AG04450 (cell line): ENCODE data around the gene CACNA1F. TPM values are rescaled to one million over a fixed set of nuclear protein-coding genes. Genes with fewer than 3 reads are reported as not detected.

Experiments
- CTCF ChIA-PET: fragments of 300-600, 350-600 bp; formaldehyde crosslinking; extraction: SDS; loops from one replicate; lab custom pipeline; 2022; ENCODE audit warnings: antibody characterized with exemption, inconsistent platforms; lab: Charles Lee
- POLR2A ChIA-PET: fragments of 350-600 bp; formaldehyde crosslinking; extraction: SDS; loops from one replicate; lab custom pipeline; 2021; ENCODE audit warnings: antibody characterized with exemption, inconsistent platforms; lab: Yijun Ruan, JAX
- DNase-seq: peaks from one replicate; pipeline ENCODE4 v3.0.0-alpha.2; 2011; ENCODE audit warnings: low read depth, low spot score
- H3K27ac ChIP-seq: one replicate; pipeline ENCODE4 v1.5.1; 2012; ENCODE audit warnings: low read depth, low read length, control low read depth
- H3K27me3 ChIP-seq: one replicate; pipeline ENCODE4 v1.6.0; 2012; ENCODE audit warnings: low read length; ENCODE audit not compliant: control insufficient read depth, insufficient read depth
- H3K4me3 ChIP-seq: 2 replicates; pipeline ENCODE4 v1.5.1; 2011; ENCODE audit warnings: mild to moderate bottlenecking, low read depth, low read length, control low read depth
- H3K9me3 ChIP-seq: 2 replicates; pipeline ENCODE4 v1.5.1; 2012; ENCODE audit warnings: low read length; ENCODE audit not compliant: control insufficient read depth, insufficient read depth
- polyA plus RNA-seq: library from polyadenylated mRNA; depleted of rRNA; stranded (reverse); fragments of >200 nt; gene quantifications from 2 replicates; pipeline ENCODE4 v1.2.3, GENCODE V29; 2011
- TF ChIP-seq, protein P1 (sequence below): IDR thresholded peaks from 2 replicates; pipeline ENCODE4 v1.5.1; 2011; ENCODE audit warnings: low read depth, low read length, control low read depth, inconsistent platforms

CACNA1F gene
- polyA plus RNA-seq, 1 experiment: not detected

DNA sequence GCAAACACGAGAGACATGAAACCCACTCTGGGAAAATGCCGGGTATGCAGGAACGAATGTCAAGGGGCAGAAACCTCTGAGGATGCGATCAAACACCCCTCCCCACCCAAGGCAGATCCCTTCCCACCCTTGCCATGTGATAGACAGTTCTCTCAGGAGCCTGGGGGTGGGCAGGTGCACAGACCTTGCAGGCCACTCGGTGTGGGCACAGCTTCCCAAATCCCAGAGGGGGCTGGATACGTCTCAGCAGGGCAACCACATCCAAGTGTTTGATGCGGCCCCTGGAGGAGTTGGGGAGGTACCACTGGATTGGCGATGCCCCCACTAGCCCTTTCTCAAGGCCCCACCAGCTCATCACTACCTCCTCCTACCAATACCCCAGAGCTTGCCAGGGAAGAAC lies 22.7 kb downstream of the CACNA1F start:
- CTCF ChIA-PET: no interaction called here
- POLR2A ChIA-PET: no interaction called here
- no peak overlapping the region for H3K27ac ChIP-seq
- H3K27me3 ChIP-seq: peaks cover 7% of the 10 kb centered on the region
- no peaks in the 10 kb centered on the region for H3K9me3 ChIP-seq
- TF ChIP-seq, protein P1, sequence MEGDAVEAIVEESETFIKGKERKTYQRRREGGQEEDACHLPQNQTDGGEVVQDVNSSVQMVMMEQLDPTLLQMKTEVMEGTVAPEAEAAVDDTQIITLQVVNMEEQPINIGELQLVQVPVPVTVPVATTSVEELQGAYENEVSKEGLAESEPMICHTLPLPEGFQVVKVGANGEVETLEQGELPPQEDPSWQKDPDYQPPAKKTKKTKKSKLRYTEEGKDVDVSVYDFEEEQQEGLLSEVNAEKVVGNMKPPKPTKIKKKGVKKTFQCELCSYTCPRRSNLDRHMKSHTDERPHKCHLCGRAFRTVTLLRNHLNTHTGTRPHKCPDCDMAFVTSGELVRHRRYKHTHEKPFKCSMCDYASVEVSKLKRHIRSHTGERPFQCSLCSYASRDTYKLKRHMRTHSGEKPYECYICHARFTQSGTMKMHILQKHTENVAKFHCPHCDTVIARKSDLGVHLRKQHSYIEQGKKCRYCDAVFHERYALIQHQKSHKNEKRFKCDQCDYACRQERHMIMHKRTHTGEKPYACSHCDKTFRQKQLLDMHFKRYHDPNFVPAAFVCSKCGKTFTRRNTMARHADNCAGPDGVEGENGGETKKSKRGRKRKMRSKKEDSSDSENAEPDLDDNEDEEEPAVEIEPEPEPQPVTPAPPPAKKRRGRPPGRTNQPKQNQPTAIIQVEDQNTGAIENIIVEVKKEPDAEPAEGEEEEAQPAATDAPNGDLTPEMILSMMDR: no peak
- H3K4me3 ChIP-seq: no peak overlapping the region
- no peak for DNase-seq

DNA sequence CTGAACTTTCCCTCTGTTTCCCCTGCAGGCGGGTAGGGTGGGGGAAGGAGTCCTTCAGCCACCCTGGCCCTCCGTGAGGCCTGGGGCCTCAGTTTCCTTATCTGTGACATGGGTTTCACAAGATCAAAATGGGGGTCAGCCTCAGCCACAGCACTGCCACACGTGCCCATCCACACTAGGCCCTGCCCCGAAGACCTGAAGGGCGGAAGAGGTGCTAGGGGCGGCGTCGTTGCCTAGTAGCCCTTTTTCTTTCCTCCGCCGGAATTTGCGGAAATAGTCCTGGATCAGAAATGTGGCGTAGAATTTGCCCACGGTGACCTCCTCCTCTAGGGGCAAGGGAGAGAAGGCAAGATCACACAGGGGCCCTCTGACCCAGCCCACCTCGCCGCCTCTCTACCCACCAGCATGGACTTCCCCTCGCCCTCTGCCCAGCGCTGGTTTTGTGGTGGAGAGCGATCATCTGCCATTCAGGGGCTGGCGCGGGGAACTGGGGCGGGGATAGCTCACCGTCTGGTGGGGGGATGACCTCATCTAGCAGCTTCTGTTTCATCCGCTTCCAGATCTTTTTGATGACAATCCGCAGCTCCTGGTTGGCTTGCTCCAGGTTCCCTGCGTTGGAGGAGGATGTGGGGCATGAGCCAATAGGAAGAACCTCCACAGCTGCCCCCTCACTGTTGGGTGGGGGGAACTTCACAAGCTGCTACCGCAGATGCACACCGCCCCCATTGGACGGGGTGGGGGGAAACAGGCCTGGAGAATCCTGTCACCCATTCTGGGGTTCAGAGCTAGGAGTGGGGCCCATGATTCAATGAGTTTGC lies 23.5 kb downstream of the CACNA1F start:
- DNase-seq: no peak
- TF ChIP-seq, protein P1: no peak
- Histone ChIP-seq H3K9me3 (no peaks in the 10 kb centered on the region), H3K4me3 (peak overlapping the region; percentile 10; the same call in 1 of the 2 replicates), H3K27me3 (peaks cover 7% of the 10 kb centered on the region), H3K27ac (no peak overlapping the region)
- POLR2A ChIA-PET: no interaction called here
- CTCF ChIA-PET: no interaction called here

DNA sequence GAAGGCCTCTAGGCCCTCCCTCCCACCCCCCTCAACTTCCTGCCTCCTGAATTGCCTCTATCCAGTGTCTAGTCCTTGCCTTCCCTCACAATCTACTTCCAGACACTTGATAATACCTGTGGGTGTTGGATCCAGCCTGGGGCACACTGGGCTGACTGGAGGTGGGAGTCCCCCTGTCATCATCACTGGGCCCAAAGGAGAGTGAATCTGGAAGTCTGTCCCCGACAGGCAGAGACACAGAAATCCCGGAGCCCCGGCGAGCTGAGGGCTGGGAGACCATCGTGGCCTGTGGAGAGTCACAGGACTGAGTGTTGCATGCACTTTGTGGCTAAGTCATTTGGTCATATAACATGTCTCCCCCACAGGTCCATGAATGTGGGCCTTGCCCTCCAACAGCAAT lies 24.7 kb downstream of the CACNA1F start:
- TF ChIP-seq, protein P1: no peak
- Histone ChIP-seq H3K27ac (no peak overlapping the region), H3K4me3 (no peak overlapping the region), H3K27me3 (peaks cover 7% of the 10 kb centered on the region), H3K9me3 (no peaks in the 10 kb centered on the region)
- ChIA-PET POLR2A (no interaction called here), CTCF (no interaction called here)
- DNase-seq: no peak

DNA sequence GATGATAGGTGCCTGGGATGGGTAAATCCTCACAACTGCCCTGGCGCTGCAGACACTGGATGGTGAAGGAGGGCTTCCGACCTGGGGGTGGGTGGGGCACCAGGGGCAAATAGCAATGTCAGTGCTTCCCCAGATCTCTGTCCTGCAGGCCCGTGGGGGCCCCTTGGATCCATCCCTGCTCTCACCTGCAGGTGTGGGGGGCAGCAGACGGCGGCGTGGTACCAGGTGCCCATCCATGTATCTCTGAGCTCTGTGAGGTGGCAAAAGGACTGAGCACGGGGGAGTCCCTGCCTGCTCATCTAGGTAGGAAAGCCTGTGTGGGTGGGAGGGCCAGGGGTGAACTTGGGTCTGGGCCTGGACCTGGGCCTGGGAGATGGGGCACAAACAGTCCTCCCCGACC lies 26.6 kb downstream of the CACNA1F start:
- CTCF ChIA-PET: no interaction called here
- no peak for DNase-seq
- POLR2A ChIA-PET: no interaction called here
- Histone ChIP-seq H3K27me3 (peaks cover 7% of the 10 kb centered on the region), H3K27ac (no peak overlapping the region), H3K4me3 (no peak overlapping the region), H3K9me3 (no peaks in the 10 kb centered on the region)
- TF ChIP-seq, protein P1: no peak

DNA sequence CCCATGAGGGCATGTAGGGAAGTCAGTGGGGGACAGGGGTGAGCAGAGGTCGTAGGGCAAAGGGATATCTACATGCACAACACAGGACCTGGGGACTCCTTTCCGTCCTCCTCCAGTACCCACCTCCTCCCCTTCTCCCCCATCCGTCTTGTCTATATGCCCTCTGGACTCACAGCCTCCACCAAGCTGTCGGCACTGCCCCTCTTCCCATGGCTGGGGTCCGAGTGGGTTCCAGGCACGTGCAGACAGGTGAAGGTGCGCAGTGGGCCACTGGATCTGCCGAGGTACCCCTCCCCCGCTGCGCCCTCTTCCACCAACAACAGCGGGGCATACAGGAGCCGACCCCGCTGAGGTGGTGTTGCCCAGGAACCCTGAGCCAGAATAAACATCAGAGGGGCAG lies 27.7 kb downstream of the CACNA1F start:
- H3K27ac ChIP-seq: no peak overlapping the region
- ChIA-PET CTCF (no interaction called here), POLR2A (no interaction called here)
- TF ChIP-seq, protein P1: no peak
- H3K9me3 ChIP-seq: no peaks in the 10 kb centered on the region
- no peak for DNase-seq
- peaks cover 7% of the 10 kb centered on the region for H3K27me3 ChIP-seq
- no peak overlapping the region for H3K4me3 ChIP-seq
